Fibroblast of villous mesenchyme (primary cell): ENCODE results near the gene PRKACA. TPM values are rescaled to one million over a fixed set of nuclear protein-coding genes. Genes with fewer than 3 reads are reported as not detected.
"Not testable (repeated sequence)": the region's sequence is repeated elsewhere in the genome, so short reads cannot be mapped to it uniquely, and the experiment has no call there.

Experiments
- DNase-seq: peaks from one replicate; pipeline ENCODE4 v3.0.0-alpha.2; 2010; ENCODE audit warnings: low read depth
- H3K4me3 ChIP-seq: 2 replicates; pipeline ENCODE4 v1.5.1; 2011; ENCODE audit warnings: low read depth, mild to moderate bottlenecking, low read length
- CTCF ChIP-seq: IDR thresholded peaks from 2 replicates; pipeline ENCODE4 v1.5.1; 2012; ENCODE audit warnings: low read depth, mild to moderate bottlenecking, low read length; ENCODE audit not compliant: insufficient read depth
- total RNA-seq: library from RNA; depleted of rRNA; stranded (reverse); fragments of >200 nt; gene quantifications from 2 replicates; pipeline ENCODE4 v1.2.3, GENCODE V29; 2012

PRKACA gene
- total RNA-seq, 1 donor = 50.1 TPM

GRCh38 chr19:14054721-14055120, 62.8 kb downstream of the PRKACA start:
- no peak overlapping the region for H3K4me3 ChIP-seq
- no peak for TF ChIP-seq CTCF
- DNase-seq = no peak

- no peak for DNase-seq
- no peak for TF ChIP-seq CTCF
- H3K4me3 ChIP-seq = no peak overlapping the region
Measured at GRCh38 chr19:14054099-14054498, 63.5 kb downstream of the PRKACA start.

- no peak for TF ChIP-seq CTCF
- H3K4me3 ChIP-seq = no peak overlapping the region
- DNase-seq = no peak
Measured at GRCh38 chr19:14053500-14053899, 64.1 kb downstream of the PRKACA start.

- no peak overlapping the region for H3K4me3 ChIP-seq
- TF ChIP-seq CTCF = no peak
- no peak for DNase-seq
Measured at GRCh38 chr19:14053032-14053431, 64.5 kb downstream of the PRKACA start.

- no peak for DNase-seq
- H3K4me3 ChIP-seq = no peak overlapping the region
- TF ChIP-seq CTCF = no peak
Measured at GRCh38 chr19:14052470-14052869, 65.1 kb downstream of the PRKACA start.

- no peak for DNase-seq
- TF ChIP-seq CTCF = no peak
- H3K4me3 ChIP-seq = no peak overlapping the region
Measured at GRCh38 chr19:14051980-14052379, 65.6 kb downstream of the PRKACA start.

- not testable (repeated sequence) for DNase-seq, H3K4me3 ChIP-seq
Measured at GRCh38 chr19:14050961-14051360, 66.6 kb downstream of the PRKACA start.
